ENCODE measurements around the gene GNA12.

DNA sequence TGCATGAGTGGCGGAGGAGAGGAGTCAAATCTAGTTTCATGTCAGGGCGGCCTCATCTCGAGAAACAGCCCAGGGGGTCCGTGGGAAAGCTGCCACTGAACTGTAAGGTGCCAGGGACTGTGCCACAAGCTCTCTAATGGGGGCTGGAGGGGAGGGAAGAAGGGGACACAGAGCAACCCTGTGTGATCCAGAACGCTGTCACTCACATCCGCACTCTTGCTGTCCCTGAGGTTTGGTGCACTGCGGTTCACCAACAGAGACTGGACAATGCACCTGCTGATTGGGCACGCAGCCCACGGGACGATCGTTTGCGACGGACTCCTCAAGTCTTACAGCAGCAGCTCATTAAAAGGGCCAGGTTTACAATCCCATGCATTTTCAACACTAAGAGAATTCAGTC is 108.4 kb downstream of the GNA12 start:
- no peak for TF ChIP-seq POLR2A (IDR thresholded peaks at IDR 0.05)
- TF ChIP-seq, protein P1, sequence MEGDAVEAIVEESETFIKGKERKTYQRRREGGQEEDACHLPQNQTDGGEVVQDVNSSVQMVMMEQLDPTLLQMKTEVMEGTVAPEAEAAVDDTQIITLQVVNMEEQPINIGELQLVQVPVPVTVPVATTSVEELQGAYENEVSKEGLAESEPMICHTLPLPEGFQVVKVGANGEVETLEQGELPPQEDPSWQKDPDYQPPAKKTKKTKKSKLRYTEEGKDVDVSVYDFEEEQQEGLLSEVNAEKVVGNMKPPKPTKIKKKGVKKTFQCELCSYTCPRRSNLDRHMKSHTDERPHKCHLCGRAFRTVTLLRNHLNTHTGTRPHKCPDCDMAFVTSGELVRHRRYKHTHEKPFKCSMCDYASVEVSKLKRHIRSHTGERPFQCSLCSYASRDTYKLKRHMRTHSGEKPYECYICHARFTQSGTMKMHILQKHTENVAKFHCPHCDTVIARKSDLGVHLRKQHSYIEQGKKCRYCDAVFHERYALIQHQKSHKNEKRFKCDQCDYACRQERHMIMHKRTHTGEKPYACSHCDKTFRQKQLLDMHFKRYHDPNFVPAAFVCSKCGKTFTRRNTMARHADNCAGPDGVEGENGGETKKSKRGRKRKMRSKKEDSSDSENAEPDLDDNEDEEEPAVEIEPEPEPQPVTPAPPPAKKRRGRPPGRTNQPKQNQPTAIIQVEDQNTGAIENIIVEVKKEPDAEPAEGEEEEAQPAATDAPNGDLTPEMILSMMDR (IDR thresholded peaks at IDR 0.05 in 8 of 11, conservative IDR thresholded peaks at IDR 0.05 in 3 of 11), result no peak

All from spleen (tissue), 7 donors.